ENCODE measurements around the gene GAK.

Gene GAK

DNA sequence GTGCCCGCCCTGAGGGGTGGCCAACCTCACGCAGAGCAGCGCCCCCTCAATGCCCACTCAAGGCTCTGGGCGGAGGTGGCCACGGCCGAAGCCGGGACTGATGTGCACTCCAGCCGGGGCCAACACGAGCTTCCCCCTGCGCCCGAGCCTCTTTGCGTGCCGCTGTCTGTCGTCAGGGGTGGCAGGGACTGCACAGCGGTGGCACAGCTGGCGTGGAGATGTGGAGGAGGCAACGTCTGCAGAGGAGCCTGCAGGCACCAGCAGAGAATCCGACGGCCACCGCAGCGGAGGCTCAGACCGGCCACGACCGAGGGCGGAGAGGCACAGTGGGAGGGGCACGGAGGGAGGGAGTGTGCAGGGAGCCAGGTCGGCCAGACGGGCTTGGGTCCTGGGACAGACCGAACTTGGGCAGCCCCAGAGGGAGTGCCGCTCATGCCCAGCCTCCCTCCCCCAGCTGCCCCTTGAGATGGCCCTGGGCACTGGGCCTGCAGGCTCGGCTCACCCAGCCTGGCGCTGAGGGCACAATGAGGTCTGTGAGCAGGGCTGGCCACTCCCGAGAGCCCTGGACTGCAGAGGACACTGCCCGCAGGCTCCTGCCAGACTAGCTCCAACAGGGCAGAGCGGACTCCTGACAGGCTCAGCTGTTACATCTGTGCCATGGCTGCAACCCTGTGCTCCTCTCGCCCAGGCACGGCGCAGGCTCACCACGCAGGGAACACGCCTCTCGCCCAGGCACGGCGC, 59.7 kb downstream of the GAK start:
- no peak for ATAC-seq
- Mint-ChIP-seq H3K4me3 (no peak overlapping the region), H3K27ac (no peak overlapping the region), H3K36me3 (peaks cover 64% of the 10 kb centered on the region), H3K4me1 (no peaks in the 10 kb centered on the region), H3K27me3 (no peaks in the 10 kb centered on the region), H3K9me3 (peaks cover 3% of the 10 kb centered on the region)

DNA sequence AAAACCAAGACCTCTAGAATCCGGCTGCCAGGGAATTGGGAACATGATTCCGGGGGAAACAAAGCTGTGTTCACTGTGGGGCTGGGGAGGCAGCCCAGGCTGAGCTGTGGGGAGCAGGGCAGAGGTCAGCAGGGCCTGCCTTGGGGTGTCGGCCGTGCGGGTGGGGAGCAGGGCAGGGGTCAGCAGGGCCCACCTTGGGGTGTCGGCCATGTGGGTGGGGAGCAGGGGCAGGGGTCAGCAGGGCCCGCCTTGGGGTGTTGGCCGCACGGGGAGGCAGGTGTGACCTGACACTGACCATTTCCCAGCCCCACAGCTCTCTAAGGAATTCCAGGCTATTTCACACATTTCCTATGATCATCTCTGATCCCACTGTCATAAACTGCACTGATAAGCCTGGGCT, 60.6 kb downstream of the GAK start:
- Mint-ChIP-seq H3K4me3 (no peak overlapping the region), H3K36me3 (peaks cover 59% of the 10 kb centered on the region)

DNA sequence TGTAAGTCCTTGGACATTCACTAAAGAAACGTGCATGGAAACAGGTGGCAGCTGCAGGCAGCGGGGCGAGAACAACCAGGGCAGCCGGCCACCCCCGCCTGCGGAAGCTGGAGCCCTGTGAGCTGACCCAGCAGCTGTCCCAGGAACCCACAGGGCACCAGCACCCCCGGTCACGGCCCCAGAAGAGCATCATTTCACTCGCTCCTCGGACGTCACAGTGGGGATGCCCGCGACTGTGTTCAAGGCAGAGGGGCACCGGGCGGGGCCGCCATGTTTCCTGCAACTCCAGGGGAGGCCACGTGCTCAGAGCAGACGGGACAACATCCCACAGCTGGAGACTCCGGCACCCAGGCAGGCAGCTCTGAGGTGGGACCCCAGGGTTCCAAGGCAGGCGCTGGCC, 61.2 kb downstream of the GAK start:
- Mint-ChIP-seq H3K9me3 (peaks cover 3% of the 10 kb centered on the region), H3K27ac (no peak overlapping the region), H3K4me3 (no peak overlapping the region), H3K36me3 (peaks cover 59% of the 10 kb centered on the region), H3K27me3 (no peaks in the 10 kb centered on the region), H3K4me1 (no peaks in the 10 kb centered on the region)
- no peak for ATAC-seq

More for the DNA sequence above, 60.6 kb downstream of the GAK start:
- Mint-ChIP-seq H3K4me1 (no peaks in the 10 kb centered on the region), H3K27ac (no peak overlapping the region), H3K27me3 (no peaks in the 10 kb centered on the region), H3K9me3 (peaks cover 3% of the 10 kb centered on the region)
- ATAC-seq, result peak; percentile 36

GRCh38 chr4:869776-870175, 62.3 kb downstream of the GAK start:
- no peaks in the 10 kb centered on the region for H3K27me3 Mint-ChIP-seq
- H3K4me1 Mint-ChIP-seq, result no peaks in the 10 kb centered on the region
- ATAC-seq, result no peak
- peaks cover 63% of the 10 kb centered on the region for H3K36me3 Mint-ChIP-seq
- H3K9me3 Mint-ChIP-seq, result peaks cover 3% of the 10 kb centered on the region
- H3K27ac Mint-ChIP-seq, result no peak overlapping the region
- H3K4me3 Mint-ChIP-seq, result no peak overlapping the region

DNA sequence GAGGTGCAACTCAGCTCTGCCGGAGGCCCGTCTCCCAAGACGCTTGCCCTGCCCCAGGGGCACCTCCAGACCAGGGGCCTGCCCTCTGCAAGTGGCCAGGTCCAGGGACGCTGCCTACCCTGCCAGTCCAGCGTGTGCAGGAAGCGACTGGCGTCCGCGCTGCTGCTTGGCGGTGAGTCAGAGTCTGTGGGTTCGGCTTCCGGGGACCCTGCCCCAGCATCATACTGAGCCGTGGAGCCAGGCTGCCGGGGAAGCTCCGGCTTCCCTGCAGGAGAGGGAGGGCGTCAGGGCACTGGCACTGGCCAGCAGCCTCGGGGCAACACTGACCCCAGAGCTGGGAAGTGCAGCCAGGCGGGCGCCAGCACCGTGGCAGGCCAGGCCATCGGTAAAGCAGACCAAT, 63.7 kb downstream of the GAK start:
- Mint-ChIP-seq H3K9me3 (peaks cover 3% of the 10 kb centered on the region), H3K4me3 (no peak overlapping the region), H3K27me3 (no peaks in the 10 kb centered on the region), H3K4me1 (no peaks in the 10 kb centered on the region), H3K27ac (no peak overlapping the region), H3K36me3 (peaks cover 63% of the 10 kb centered on the region)
- no peak for ATAC-seq

DNA sequence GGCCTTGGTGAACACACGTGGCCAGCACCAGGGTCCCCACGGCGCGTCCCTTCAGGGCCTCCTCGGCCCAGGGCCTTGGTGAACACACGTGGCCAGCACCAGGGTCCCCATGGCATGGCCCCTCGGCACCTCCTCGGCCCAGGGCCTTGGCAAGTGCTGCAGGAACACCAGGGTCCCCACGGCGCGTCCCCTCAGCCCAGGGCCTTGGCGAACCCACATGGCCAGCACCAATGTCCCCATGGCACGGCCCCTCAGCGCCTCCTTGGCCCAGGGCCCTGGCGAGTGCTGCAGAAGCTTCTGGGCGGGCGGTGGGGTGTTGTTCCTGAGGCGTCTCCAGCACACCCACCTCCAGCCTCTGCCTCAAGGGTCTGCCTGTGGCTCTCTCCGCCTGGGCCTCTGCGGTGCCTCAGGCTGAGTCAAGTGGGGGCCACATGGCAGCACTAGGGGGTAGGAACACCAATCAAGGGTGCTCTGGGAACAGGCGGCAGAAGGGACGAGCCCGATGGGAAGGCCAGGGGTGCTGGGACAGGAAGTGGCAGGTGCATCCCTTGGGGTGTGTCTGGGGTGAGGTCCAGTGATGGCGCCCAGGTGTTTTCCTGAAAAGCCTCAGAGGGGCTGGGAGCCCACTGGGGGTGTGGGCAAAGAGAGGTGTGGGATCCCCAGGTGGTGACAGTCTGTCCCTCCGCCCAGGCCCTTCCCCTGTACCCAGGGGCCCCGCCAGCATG, 64.4 kb downstream of the GAK start:
- Mint-ChIP-seq H3K27me3 (no peaks in the 10 kb centered on the region), H3K9me3 (peaks cover 3% of the 10 kb centered on the region), H3K4me1 (no peaks in the 10 kb centered on the region), H3K4me3 (no peak overlapping the region), H3K27ac (no peak overlapping the region), H3K36me3 (peaks cover 65% of the 10 kb centered on the region)
- no peak for ATAC-seq

DNA sequence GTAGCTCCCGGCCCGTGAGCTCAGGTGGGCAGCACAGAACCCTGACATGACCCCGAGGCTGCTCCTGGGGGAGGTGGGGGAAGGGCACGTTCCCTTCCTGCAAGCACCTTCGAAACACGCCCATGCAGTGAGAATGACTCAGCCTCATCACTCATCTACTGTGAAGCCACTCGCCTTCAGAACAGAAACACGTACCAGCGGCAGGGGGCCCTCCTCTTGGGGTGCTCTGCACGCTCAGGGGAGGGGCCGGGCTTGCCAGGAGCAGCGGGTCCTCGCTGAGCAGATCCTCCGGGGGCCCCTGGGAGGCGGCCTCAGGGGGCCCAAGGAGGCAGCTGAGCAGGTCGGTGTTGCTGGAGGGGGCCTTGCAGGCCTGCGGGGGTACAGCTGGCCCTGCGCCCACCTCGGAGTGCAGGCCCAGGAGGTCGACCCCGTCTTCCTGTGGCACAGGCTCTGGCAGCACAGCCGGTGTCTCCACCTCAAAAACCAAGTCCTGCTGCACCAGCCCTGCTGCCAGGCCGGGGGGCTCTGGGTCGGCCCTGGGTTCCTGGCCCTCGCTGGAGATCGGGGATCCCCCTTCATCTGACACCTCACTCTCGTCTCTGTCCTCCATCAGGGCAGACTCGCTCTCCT, 65.2 kb downstream of the GAK start:
- Mint-ChIP-seq H3K27ac (no peak overlapping the region), H3K36me3 (peaks cover 68% of the 10 kb centered on the region), H3K4me1 (no peaks in the 10 kb centered on the region), H3K27me3 (no peaks in the 10 kb centered on the region), H3K4me3 (no peak overlapping the region), H3K9me3 (peaks cover 3% of the 10 kb centered on the region)
- no peak for ATAC-seq

- Mint-ChIP-seq H3K36me3 (peaks cover 70% of the 10 kb centered on the region), H3K27ac (no peak overlapping the region), H3K27me3 (no peaks in the 10 kb centered on the region), H3K4me3 (no peak overlapping the region), H3K4me1 (no peaks in the 10 kb centered on the region), H3K9me3 (peaks cover 3% of the 10 kb centered on the region)
- no peak for ATAC-seq
Measured at GRCh38 chr4:866068-866760, 65.9 kb downstream of the GAK start.

GRCh38 chr4:865572-865971, 66.5 kb downstream of the GAK start:
- H3K4me3 Mint-ChIP-seq, result no peak overlapping the region
- peaks cover 74% of the 10 kb centered on the region for H3K36me3 Mint-ChIP-seq
- peaks cover 3% of the 10 kb centered on the region for H3K9me3 Mint-ChIP-seq
- peak; percentile 16 for ATAC-seq
- H3K4me1 Mint-ChIP-seq, result no peaks in the 10 kb centered on the region
- H3K27ac Mint-ChIP-seq, result no peak overlapping the region
- H3K27me3 Mint-ChIP-seq, result no peaks in the 10 kb centered on the region

GRCh38 chr4:865121-865465, 67.0 kb downstream of the GAK start:
- Mint-ChIP-seq H3K4me3 (no peak overlapping the region), H3K27me3 (no peaks in the 10 kb centered on the region), H3K9me3 (peaks cover 3% of the 10 kb centered on the region), H3K27ac (no peak overlapping the region), H3K4me1 (no peaks in the 10 kb centered on the region), H3K36me3 (peaks cover 74% of the 10 kb centered on the region)
- ATAC-seq, result no peak

DNA sequence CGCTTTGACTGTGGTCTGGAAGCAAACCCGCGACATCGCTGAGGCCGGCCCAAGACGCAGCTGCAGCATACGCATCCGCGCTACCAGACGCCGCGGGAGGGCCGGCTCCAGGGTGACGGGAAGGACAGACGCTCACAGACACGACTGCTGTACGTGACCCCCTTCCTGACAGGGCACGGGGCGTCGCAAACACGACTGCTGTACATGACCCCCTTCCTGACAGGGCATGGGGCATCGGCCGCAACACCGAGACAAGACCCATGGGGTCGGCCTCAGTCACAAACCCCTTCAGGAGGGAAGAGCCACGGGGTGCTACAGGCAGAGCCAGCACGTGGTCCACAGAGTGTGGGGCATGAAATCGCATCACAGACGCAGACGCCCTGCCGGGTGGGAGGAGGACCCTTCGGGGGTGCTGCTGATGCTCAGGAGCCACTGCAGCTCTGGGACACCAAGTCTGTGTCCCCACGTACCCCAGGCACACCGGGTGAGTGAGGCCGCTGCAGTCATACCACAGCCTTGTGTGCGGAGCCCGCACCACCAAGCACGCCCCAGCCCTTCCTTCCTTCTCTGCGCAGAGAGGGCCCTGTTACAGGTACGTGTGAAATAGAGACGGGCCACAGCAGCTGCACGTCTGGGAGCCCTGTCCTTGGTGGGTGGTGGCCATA, 67.5 kb downstream of the GAK start:
- Mint-ChIP-seq H3K27me3 (no peaks in the 10 kb centered on the region), H3K4me1 (no peaks in the 10 kb centered on the region), H3K4me3 (no peak overlapping the region), H3K9me3 (no peaks in the 10 kb centered on the region), H3K36me3 (peaks cover 74% of the 10 kb centered on the region), H3K27ac (no peak overlapping the region)
- ATAC-seq, result no peak

- Mint-ChIP-seq H3K27ac (no peak overlapping the region), H3K4me3 (no peak overlapping the region), H3K9me3 (peaks cover 6% of the 10 kb centered on the region), H3K4me1 (peaks cover 8% of the 10 kb centered on the region), H3K36me3 (peaks cover 93% of the 10 kb centered on the region), H3K27me3 (no peaks in the 10 kb centered on the region)
- no peak for ATAC-seq
Measured at GRCh38 chr4:860561-860960, 71.6 kb downstream of the GAK start.

GRCh38 chr4:859496-859895, 72.6 kb downstream of the GAK start:
- Mint-ChIP-seq H3K36me3 (peaks cover 88% of the 10 kb centered on the region), H3K27ac (no peak overlapping the region), H3K9me3 (peaks cover 6% of the 10 kb centered on the region), H3K27me3 (no peaks in the 10 kb centered on the region), H3K4me3 (no peak overlapping the region), H3K4me1 (peaks cover 8% of the 10 kb centered on the region)
- no peak for ATAC-seq

GRCh38 chr4:858831-859451, 73.2 kb downstream of the GAK start:
- Mint-ChIP-seq H3K27me3 (no peaks in the 10 kb centered on the region), H3K27ac (no peak overlapping the region), H3K4me1 (peaks cover 8% of the 10 kb centered on the region), H3K4me3 (no peak overlapping the region), H3K9me3 (peaks cover 6% of the 10 kb centered on the region), H3K36me3 (peaks cover 85% of the 10 kb centered on the region)
- no peak for ATAC-seq
